ENCODE data around the gene SFT2D1.

DNA sequence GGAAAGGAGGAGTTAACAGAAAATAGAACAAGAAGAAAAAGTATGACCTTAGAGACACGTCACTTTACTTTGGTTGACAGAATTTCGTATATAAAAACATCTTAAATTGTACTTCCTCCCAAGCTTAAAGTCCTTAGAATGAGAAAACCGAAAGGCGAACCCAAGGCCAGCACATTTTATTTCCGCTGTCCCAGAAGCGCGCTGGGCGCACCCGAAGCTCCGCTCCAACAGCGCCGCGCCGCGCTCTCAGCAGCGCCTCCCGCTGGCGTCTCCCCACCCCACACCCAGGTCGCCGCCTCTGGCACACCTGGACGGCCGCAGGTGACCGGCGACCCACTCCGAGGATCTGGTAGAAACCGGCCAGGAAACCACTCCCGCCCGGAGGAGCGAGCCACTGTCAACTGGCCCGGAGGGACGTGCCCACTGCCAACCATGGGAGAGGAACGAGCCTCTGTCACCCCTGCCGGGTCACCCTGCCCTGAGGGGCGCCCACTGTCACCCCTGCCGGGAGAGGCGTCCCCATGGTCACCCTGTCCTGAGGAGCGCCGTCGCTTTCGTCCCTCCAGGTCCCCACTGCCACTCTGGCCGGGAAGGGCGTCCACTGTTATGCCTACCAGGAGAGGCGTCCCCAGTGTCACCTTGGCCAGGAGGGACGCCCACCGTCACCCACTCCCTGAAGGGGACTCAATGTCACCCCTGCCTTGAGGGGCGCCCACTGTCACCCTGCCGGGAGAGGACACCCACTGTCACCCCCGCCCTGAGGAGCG lies 39.6 kb upstream of the SFT2D1 start:
- TF ChIP-seq POLR2A (IDR thresholded peaks at IDR 0.05; ENCODE audit: low read depth, low read length) (peak; percentile 48; the same call in 1 of the 2 replicates), TAF1 (IDR thresholded peaks at IDR 0.05; ENCODE audit: borderline replicate concordance, low read depth, low read length) (no peak; the same call in 1 of the 2 replicates), POLR2AphosphoS5 (IDR thresholded peaks at IDR 0.05; ENCODE audit: low read depth, low read length) (no peak)

All from GM12892 (cell line).